Activated CD4-positive, alpha-beta T cell treated with anti-CD3 and anti-CD28 coated beads, Interleukin-2, amount 50 U/mL, for 1 hour (primary cell): Measurements from ENCODE around the gene VPS8.

ENCODE experiments used
- DNase-seq: peaks from one replicate; pipeline ENCODE4 v3.0.0-alpha.2; 2020

VPS8 gene

DNA sequence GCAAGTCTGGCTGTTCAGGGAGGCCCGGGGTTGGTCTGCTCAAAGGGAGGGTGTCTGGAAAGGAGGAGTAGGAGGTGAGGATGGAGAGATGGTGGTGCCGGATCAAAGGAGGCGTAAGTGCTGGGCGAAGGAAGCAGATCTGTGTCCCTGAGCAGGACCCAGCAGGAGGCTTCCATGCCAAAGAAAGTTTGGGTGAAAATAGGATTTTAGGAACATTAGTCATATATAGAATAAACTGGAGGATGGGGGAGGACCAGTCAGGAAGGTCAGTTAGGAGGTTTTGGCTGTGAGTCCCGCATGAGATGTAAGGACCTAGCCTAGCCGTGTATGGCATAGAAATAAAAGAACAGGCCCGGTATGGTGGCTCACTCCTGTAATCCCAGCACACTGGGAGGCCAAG is 28.6 kb upstream of the VPS8 start:
- no peak for DNase-seq

DNA sequence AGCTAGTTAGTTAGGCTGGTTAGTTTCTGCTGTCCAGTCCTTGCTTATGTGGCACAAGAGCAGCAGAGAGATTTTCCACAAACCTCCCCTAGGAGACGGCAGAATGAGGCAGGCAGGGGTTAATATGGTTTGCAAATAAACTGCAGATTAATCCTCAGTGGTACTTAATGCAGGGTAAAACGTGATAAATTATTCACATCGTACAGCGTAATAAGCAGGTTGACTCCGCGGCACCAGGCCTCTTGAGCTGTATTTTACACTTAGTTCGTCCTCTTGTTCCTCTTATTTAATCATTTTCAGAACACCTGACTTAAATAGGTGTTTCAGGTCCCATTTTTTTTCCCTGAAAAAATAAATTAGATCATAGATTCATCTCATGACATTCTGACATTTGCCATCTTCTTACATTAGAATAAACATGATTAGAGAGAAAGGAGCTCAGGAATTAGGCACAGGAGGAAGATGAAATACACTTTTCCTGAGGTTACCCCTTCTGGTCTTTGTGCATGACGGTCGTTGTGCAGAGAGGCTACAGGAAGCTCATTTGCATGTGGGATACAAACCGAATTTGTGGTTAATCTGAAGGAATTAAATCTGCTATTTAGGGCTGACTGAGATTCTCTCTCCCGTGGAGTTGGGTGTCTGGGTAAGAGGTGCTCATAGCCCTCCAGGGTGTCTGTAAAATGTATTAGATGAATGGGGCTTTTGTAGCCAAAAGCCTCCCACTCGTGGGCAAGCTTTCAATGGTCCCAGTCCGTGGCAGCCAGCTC is 27.1 kb upstream of the VPS8 start:
- no peak for DNase-seq

DNA sequence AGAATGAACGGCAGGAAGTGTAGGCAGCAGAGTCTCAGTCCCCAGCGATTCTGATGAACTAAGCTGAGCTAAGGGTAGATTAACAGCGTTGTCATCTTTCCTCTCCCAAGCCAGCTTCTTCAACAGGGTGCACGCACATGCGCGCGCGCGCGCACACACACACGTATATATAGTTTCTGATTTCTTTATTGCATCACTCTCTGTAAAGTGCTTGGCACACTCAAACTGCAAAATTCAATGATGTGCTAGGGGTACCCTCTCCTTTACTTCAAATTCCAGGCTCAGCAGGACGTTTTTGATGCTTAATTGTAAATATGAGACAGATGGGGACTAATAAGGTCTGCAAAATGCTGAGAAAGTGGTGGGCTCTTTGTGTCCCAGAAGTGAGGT is 26.1 kb upstream of the VPS8 start:
- no peak for DNase-seq

DNA sequence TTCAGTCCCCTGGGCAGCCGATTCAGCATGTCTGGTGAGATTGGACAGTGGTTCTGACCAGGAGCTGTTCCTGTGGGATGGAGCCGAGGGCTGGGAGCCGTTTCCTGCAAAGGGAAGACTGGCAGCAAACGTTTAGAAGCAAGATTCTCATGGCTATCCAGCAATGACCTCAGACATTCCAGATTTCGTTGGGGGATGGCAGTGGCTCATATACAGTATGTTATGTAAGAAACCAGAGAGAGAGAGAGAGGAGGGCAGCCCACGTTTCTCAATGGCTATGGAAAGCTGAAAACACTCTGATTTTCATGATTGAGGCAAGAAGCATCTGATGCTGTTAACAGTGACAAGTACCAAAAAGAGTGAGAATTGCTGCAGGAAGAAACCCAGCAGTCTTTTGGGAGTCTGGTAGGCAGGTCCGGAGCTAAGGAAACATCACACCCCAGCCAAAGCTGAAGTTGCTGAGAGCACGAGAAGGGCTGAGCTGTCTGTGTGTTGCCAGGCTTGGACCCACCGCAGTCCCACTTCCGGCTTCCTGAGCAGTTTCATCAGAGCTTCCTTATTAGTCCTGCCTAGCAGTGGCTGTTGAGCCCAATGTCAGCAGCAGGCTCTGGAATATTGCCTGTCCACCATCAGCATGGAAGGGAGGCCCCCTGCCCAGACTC is 25.6 kb upstream of the VPS8 start:
- DNase-seq: no peak

DNA sequence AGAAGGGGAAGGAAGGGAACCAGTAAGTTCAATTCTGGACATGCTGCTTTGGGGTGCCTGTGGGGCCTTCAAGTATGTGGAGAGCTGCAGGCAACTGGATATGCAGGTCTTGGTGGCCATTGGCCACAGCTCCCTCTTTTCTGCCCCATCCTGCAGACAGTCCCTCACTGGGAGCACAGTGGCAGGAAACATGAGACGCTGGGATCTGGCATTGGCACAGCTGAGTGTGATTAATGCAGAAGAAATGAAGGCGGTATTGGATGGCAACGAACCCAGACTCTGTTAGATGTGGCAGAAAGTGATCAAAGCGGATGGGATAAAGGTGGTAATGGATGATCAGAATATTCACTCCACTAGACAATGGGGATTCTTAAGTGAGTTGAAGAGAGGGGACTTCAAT is 23.2 kb upstream of the VPS8 start:
- DNase-seq: no peak

DNA sequence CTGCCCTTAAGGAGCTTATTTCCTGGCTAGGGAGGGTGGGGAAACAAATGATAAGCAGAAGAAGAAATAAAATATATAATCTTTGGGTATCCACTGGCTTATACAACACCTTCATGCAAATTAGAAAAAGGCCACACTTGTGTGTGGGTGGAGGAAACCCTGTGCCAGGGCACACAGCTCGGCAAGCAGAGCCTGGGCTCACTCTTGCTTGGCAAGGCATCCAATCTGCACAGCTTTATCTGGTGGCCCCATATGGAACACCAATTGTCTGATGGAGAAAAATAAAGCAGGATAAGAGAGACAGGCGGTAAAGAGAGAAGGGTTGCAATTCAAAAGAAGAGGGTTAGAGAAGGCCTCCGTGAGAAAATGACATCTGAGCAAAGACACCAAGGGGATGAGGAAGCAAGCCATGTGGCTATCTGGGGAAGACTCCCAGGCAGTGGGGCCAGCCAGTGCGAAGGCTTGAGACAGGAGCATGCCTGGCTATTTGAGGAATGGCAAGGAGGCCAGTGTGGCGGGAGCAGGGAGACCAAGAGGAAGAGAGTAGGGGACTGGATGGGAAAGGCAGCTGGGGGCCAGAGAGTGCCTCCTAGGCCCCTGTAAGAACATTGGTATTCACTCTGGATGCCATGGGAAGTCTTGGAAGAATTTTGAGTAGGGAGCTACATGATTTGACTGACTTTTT is 22.5 kb upstream of the VPS8 start:
- DNase-seq: no peak

DNA sequence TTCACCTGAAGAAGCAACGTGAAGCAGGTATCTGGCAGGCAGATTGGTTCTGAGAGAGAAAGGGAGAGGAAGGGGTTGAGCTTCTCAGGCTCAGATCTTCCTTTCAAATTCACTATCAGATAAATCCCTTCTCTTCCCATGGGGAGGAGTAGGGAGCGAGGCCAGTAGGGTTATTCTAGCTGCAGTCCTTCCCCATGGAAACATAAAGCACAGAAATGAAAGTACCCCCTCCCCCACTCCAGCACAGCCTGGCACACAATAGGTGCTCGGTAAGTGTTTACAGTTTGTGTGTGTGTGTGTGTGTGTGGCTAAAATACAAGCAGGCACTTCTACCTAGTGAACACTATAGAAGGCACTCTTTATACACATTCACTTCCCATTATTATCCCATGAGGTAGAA is 20.8 kb upstream of the VPS8 start:
- no peak for DNase-seq

DNA sequence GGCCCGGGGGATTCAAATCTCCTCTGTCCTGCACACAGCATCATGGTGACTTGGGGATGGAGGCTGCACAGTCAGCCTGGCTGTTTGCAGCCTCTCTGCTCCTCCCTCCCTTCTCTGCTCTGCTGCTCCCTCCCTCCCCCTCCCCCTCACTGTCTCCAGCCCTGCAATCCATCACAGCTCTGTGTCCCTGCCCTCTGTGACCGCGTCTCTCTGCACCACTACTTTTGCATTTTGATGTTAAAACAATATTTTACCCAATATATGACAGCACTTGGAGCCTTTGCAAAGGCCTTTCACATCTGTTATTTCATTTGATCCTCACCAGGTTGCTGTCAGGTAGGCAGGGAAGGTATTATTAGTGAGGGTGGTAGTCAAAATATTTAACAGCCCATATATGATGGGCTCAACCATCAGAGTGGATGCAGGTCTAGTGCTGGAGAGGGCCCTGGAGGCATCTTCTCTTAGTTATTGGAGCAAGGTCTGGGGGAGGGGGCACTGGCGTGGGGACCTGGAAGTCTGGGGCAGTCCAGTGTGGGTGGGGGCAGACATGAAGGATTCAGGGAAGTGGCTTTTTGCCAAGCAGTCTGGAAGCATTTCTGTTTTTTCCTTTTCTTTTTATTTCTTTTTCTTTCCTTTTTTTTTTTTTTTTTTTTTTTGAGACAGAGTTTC is 16.3 kb upstream of the VPS8 start:
- no peak for DNase-seq

DNA sequence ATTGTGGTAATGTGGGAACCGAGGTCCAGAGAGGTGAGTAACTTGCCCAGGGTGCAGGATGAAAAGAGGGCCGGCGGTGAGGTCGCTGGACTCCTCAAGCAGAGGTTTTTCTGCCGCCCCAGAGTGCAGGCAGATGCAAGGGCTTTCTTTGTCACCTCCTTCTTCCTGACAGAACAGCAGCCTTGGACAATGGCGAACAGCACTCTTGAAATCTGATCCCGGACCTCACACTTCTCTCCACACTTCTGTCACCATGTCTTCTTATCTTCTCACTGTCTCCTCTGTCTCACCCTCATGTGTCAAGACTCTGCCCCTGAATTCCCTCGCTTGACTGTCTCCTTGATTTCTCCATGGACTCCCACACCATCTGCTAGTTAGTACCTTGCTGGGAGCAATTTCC is 15.4 kb upstream of the VPS8 start:
- no peak for DNase-seq

DNA sequence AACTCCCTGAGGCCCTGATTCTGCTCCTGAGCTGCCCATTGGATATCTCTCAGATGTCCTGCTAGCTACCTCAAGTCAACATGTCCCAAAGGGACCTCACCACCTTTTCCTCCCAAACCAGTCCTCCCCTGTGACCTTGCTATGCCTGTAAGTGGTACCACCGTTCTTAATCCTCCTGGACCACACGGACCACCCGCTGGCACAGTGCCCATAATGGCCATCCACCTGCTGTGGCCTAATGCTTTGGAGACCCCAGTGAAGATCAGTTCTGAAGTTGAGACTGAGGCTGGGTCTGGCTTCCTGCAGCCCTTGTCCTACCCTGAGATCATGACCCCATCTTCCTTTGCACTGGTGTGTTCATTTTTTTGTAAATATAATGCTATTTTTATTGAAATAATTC is 15.0 kb upstream of the VPS8 start:
- DNase-seq: no peak

DNA sequence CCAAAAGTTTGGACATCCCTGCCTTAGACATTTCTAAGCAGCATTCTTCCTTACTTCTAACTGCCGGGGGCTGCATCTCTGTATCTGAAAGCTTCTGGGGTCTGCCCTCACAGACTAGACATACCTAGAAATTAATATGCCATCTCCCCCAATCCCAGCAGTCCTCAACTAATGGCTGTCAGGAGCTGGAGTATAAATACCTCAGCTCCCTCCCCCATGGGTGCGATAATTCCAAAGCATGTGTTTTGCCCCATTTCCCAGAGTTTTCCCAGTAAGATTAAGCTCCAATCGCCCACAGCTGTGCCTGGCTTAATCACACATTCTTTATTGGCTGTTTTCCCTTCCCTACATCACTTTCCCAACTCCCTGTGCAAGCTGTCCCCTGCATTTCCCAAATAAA is 13.8 kb upstream of the VPS8 start:
- DNase-seq: no peak

DNA sequence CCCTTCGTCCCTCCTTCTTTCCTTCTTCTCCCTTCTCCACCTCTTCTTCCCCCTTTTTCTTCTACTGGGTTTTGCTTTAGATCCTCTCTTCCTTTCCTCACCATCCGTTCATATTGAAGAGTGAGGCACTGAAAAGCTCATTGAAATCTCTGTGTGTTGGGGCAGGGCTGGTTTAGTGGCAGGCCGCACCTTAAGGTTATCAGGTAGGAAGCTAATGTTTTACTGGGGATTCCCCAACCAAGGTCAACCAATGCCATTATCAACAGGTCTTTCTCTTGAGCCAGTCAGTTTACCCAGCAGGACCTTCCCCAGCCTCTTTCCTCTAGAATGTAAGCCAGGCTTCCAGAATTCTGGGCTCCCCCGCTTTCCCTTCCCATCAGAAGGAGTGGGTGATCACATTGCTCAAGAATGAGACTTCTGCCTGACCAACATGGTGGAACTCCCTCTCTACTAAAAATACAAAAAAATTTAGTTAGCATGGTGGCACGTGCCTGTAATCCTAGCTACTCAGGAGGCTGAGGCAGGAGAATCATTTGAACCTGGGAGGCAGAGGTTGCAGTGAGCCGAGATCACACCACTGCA is 11.5 kb upstream of the VPS8 start:
- no peak for DNase-seq

DNA sequence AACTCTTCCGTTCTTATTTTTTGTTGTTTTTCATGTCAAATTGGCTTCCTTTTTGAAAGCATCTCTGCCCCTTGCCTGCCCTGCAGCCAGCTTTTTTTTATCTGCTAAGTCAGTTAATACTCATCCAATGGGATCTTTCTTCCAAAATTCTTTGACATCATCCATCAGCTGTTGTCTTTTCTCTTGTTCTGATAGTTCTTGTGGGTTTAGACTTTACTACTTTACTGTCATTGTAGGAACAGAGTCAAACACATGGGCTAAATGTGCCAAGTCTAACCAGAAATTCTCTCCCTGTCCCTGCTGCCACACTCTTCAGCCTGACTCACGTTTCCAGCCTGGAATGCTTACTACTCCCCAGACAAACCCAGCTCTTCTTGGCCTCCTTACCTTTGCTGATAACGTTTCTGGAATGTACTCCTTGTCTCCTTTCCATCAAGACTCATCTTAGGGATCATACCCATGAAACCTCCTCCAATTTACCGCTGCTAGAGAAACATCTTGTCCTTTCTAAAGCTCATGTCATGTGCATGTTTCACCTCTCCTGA is 10.7 kb upstream of the VPS8 start:
- DNase-seq: no peak

DNA sequence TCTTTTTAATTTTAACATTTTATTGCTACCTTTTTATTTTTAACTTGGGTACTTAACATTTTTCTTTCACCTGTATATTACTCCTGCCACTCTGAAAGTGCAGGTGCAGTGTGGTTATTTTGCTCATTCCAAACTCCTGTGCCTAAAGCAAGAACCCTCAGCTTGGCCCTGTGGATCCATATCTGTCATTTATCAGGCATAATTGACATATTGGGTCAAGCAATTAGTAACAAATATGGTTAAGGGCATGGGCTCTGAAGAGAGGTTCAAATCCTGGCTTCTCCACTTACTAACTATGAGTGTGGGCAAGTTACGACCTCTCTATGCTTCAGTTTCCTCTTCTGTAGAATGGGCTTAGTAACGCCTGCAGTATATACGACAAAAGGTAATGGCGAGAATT is 9.8 kb upstream of the VPS8 start:
- DNase-seq: no peak

DNA sequence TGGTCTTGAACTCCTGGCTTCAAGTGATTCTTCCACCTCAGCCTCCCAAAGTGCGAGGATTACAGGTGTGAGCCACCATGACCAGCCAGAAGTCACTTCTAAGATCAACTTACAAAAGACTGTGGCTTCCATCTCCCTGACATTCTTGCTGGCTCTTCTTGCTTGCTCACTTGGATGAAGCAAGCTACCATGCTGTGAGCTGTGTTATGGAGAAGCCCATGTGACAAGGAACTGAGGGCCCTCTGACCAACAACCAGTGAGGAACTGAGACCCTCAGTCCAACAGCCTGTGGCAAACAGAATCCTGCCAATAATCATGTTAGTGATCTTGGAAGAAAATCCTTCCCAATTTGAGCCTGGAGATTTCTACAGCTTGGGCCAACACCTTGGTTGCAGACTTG is 7.2 kb upstream of the VPS8 start:
- no peak for DNase-seq

DNA sequence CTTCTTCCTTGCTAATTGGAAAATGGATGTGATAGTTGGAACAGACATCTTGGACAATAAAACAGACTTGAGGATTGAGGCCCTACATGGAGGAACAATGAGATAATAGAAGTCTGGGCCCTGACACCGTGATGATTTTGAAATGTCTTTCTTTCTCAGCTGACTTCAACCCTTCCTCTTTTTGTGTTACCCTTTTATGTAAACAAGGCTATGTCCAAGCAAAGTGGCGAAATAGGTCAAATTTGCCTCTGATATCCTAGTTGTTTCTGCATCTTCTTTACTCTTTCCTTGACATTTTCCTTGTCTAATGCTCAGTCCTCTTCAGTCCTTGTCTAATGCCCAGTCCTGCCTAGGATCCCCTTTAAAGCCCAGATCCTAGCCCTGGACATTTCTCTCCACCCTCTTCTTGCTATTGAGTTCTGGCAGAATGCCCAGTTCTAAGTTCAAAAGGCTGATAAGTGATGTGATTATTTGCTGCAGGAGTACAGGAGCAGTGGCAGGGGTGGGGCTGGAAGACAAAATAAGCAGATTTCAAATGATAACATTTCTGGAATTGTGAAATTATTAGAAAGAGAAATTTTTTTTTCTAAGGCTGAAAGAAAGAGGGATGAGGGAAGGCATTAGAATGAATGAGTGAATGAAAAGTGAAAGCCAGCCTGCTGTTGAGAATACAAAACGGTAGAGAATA is 6.5 kb upstream of the VPS8 start:
- DNase-seq: no peak

DNA sequence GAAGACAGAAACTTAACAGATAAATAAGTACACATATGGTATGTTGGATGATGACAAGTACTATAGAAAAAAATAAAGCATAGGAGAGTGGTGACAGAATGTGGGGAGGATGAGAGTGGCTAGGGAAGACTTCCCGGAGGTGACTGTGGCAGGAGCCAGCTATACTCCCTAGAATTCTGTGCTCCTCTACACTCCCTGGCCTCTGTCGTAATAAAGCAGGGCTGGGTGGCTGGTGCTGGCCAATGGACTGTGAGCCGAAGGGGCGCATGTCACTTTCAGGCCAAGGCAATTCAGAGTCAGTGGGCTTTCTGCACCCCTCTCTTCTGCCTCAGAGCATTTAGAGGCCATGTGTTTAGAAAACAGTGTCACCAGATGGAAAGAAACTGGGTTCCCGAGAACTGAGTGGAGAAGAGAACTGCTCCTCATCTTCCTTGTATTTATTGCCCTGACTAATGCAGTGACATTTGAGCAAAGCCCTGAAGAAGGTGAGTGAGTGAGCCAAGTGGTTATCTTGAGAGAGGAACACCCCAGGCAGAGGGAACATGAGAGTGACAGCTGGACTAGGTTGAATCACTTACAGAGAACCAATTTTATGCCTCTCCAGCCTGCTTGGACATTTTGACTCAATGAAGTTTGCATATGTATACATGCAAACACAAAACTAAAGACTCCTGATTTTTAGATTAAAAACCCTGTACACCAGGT is 5.2 kb upstream of the VPS8 start:
- DNase-seq: no peak

DNA sequence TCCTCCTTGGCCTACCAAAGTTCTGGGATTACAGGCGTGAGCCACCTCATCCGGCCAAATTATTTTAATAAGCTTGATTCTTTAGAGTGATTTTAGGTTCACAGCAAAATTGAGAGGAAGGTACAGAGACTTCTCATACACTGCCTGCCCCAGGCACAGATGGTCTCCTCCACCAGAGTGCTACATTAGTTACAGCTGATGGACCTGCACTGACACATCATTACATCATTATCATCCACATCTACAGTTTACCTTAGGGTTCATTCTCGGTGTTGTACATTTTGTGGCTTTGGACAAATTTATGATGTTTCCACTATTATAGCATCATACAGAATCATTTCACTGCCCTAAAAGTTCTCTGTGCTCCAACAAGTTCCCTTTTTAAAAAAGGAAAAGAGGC is 4.4 kb upstream of the VPS8 start:
- no peak for DNase-seq

DNA sequence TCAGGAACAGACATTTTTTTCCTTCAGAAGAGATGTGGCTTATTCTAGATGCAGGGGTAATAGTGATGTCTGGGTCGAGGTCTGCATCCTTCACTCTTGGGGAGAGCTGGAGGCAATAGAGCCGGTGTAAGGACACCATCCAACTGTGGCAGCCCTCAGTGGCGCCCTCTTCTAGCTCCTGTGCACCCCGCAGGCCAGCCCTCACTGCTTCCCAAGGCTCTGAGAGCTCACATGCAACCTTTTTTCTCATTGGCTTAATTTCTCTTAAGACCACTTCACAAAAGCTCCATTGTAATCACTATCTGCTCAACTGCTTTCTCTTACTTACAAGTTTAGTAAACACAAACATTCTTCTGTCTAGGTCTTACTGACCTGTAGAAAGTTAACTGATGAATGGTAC is 3.9 kb upstream of the VPS8 start:
- no peak for DNase-seq

DNA sequence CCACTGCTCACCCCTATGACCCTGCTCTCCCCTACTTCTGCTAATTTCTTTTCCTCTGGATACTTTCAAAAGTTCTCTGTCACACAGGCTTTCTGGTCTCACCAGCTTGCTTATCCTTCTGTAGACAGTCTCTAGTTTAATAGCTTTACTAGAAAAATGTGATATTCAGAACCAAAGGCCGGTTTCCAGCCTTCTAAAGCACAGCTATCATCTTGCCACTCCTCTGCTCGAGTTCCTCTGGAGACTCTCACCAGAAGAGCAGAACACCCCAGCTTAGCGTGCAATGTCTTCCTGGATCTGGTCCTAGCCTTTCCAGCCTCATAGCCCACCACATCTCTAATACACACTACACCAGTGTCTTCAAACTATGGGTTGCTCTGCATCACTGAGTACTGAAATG is 1.8 kb upstream of the VPS8 start:
- no peak for DNase-seq

DNA sequence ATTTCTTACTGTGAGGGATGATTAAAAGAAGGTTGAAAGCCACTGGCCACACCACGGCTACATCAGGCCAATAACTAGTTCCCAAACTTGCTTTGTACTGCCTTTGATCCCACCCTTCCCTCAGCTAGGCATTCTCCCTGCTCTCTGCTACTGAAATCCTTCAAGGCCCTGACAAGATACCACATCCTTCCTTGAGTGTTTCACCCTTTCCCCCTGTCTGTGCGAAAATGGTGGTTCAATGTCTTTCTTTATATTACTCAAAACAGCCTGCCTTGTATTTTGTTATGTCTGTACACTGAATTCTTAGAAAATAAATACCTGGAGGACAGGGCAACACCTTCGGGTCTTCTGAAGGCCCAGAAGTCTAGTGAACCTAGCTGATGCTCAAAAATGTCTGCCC is 932 bp upstream of the VPS8 start:
- DNase-seq: no peak

DNA sequence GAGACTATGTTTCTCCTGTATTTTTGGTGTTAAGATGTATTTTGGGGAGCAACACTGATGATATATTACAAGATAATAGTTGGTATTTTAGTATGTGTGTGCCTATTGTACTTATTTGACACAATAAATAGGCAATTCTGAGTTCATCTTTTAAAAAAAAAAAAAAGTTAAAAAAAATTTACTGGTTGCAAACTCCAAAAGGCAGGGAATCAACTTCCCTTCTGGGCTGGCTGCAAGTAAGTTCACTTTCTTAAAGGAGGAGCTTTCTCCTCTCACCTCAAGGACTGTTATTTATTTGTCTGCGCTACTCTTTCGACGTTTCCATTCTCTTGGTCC is 335 bp upstream of the VPS8 start:
- DNase-seq: no peak
